CD4-positive, alpha-beta memory T cell (primary cell): Measurements from ENCODE around the gene PGBD5. TPM values are rescaled to one million over a fixed set of nuclear protein-coding genes. Genes with fewer than 3 reads are reported as not detected.
A peak's percentile ranks its signal among the peaks of the same experiment; 100 is the strongest.

Experiments
- CTCF ChIA-PET: fragments of 350-600 bp; sonication (Branson Sonifier 250); formaldehyde crosslinking; loops from one replicate; lab custom pipeline; 2021; ENCODE audit warnings: inconsistent platforms; ENCODE audit not compliant: partially characterized antibody; lab: Charles Lee
- POLR2A ChIA-PET: fragments of 350-600 bp; sonication (Branson Sonifier 250); formaldehyde crosslinking; loops from one replicate; lab custom pipeline; 2021; ENCODE audit not compliant: partially characterized antibody; lab: Charles Lee
- DNase-seq, 5 donors: peaks; one replicate each; pipeline versions ENCODE4 v3.0.0 to v3.0.0-alpha.2; 2020 to 2022; ENCODE audit warnings: mixed read lengths in 1 of 5
- H3K27ac ChIP-seq: one replicate; pipeline ENCODE4 v1.7.0; 2013; ENCODE audit warnings: low read depth, low read length
- H3K27me3 ChIP-seq: 2 replicates; pipeline ENCODE4 v1.7.0; 2013; ENCODE audit warnings: mild to moderate bottlenecking, low read length, moderate library complexity; ENCODE audit not compliant: insufficient read depth
- H3K36me3 ChIP-seq: 2 replicates; pipeline ENCODE4 v1.7.0; 2013; ENCODE audit warnings: mild to moderate bottlenecking, low read length, moderate library complexity; ENCODE audit not compliant: insufficient read depth
- H3K4me1 ChIP-seq: 2 replicates; pipeline ENCODE4 v1.7.0; 2013; ENCODE audit warnings: mild to moderate bottlenecking, low read length, moderate library complexity; ENCODE audit not compliant: insufficient read depth
- H3K4me3 ChIP-seq, 2 donors: one replicate each; pipeline ENCODE4 v1.7.0; 2013; ENCODE audit warnings: low read length in 2 of 2, mild to moderate bottlenecking in 1 of 2
- H3K9me3 ChIP-seq, 2 donors: one replicate each; pipeline ENCODE4 v1.7.0; 2013; ENCODE audit warnings: low read length in 2 of 2, control low read depth in 1 of 2; ENCODE audit not compliant: control insufficient read depth in 1 of 2
- H3K27ac Mint-ChIP-seq, 7 donors: one replicate each; pipeline ENCODE4 v1.8.0; 2020 to 2021; ENCODE audit warnings: mixed read lengths in 7 of 7, mild to moderate bottlenecking in 6 of 7, inconsistent platforms in 3 of 7, moderate library complexity in 3 of 7
- H3K27me3 Mint-ChIP-seq, 2 donors: one replicate each; pipeline ENCODE4 v1.8.0; 2020 to 2021; ENCODE audit warnings: mixed read lengths in 2 of 2
- H3K36me3 Mint-ChIP-seq, 2 donors: one replicate each; pipeline ENCODE4 v1.8.0; 2020 to 2021; ENCODE audit warnings: mixed read lengths in 2 of 2, inconsistent platforms in 1 of 2, mild to moderate bottlenecking in 1 of 2
- H3K4me1 Mint-ChIP-seq, 4 donors: one replicate each; pipeline ENCODE4 v1.8.0; 2020 to 2021; ENCODE audit warnings: mixed read lengths in 4 of 4, mild to moderate bottlenecking in 1 of 4
- H3K4me3 Mint-ChIP-seq, 8 donors: one replicate each; pipeline ENCODE4 v1.8.0; 2020 to 2021; ENCODE audit warnings: mixed read lengths in 8 of 8, mild to moderate bottlenecking in 7 of 8, moderate library complexity in 6 of 8, inconsistent platforms in 3 of 8
- H3K9me3 Mint-ChIP-seq, 8 donors: one replicate each; pipeline ENCODE4 v1.8.0; 2020 to 2021; ENCODE audit warnings: mixed read lengths in 8 of 8, mild to moderate bottlenecking in 5 of 8, inconsistent platforms in 3 of 8, moderate library complexity in 1 of 8
- intact Hi-C: fragments of 100-400 bp; cut with micrococcal nuclease; formaldehyde crosslinking; loops from one replicate; pipeline ENCODE4 v1.15.1; 2023
- polyA plus RNA-seq, 2 donors: library from polyadenylated mRNA; unstranded; fragments of 300-500 nt; fragmentation: Illumina TruSeq; gene quantifications; one replicate each; pipeline ENCODE4 v1.2.3, GENCODE V29; 2021
- total RNA-seq, 2 experiments: library from RNA; stranded (reverse); gene quantifications; one replicate each; pipeline ENCODE4 v1.2.3, GENCODE V29; 2021

PGBD5 gene
- total and polyA plus RNA-seq, 4 experiments from 2014 or later: not detected

GRCh38 chr1:230312676-230313075 lies 113.5 kb downstream of the PGBD5 start:
- H3K27me3 Mint-ChIP-seq: peaks cover 4 to 7% of the 10 kb centered on the region in 2 donors
- H3K36me3 Mint-ChIP-seq: no peaks in the 10 kb centered on the region
- Histone ChIP-seq H3K27me3 (no peaks in the 10 kb centered on the region), H3K27ac (no peak overlapping the region), H3K4me1 (peaks cover 3% of the 10 kb centered on the region), H3K36me3 (no peaks in the 10 kb centered on the region), H3K4me3 (no peak overlapping the region), H3K9me3 (no peaks in the 10 kb centered on the region)
- no peak overlapping the region for H3K27ac Mint-ChIP-seq
- peaks cover 0 to 4% (median 0%) of the 10 kb centered on the region in 8 donors for H3K9me3 Mint-ChIP-seq
- intact Hi-C loops: no loop called here
- peaks cover 0 to 3% (median 1%) of the 10 kb centered on the region in 4 donors for H3K4me1 Mint-ChIP-seq
- no peak for DNase-seq
- CTCF ChIA-PET: interaction anchor here (0.7 to 6.6 kb wide), 4 partner anchors 597 to 1056 kb away, joined by 3 to 62 read pairs (median 4); no protein-coding TSS in a partner anchor
- POLR2A ChIA-PET: no interaction called here
- H3K4me3 Mint-ChIP-seq: no peak overlapping the region

GRCh38 chr1:230310381-230311163 lies 115.6 kb downstream of the PGBD5 start:
- no peaks in the 10 kb centered on the region for H3K36me3 Mint-ChIP-seq
- no peak overlapping the region for H3K4me3 Mint-ChIP-seq
- Histone ChIP-seq H3K27ac (no peak overlapping the region), H3K36me3 (no peaks in the 10 kb centered on the region), H3K4me3 (no peak overlapping the region), H3K27me3 (no peaks in the 10 kb centered on the region), H3K9me3 (no peaks in the 10 kb centered on the region), H3K4me1 (peaks cover 3% of the 10 kb centered on the region)
- peak; percentile 51 to 60 (median 57) for DNase-seq
- H3K9me3 Mint-ChIP-seq: peaks cover 0 to 4% (median 0%) of the 10 kb centered on the region in 8 donors
- peaks cover 4 to 7% of the 10 kb centered on the region in 2 donors for H3K27me3 Mint-ChIP-seq
- H3K27ac Mint-ChIP-seq: no peak overlapping the region
- POLR2A ChIA-PET: no interaction called here
- intact Hi-C loops: loop anchor here (1.0 kb wide), 2 partner anchors 595 to 649 kb away; no protein-coding TSS in a partner anchor
- H3K4me1 Mint-ChIP-seq: peaks cover 0 to 6% (median 1%) of the 10 kb centered on the region in 4 donors
- CTCF ChIA-PET: interaction anchor here (0.8 to 6.6 kb wide), 7 partner anchors 595 to 1646 kb away, joined by 3 to 62 read pairs (median 5); no protein-coding TSS in a partner anchor

DNA sequence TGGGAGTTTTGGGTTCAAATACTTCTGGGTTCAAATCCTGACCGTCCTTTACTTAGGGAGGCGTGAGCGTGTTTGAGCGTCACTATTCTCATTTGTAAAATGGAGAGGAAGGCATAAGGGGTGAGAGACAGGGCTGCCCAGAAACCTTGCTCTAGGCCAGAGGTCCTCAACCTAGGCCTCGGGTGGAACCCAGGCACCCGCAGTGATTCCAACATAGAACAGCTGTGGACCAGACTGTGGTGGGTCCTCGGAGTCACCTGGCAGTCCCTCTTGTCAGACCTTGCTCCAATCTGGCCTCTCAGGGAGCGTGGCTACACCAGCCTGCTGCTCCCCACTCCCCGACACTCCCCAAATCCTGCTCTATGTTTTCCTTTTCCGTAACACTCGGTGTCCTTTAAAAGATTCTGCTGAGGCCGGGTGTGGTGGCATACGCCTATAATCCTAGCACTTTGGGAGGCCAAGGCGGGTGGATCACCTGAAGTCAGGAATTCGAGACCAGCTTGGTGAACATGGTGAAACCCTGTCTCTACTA lies 116.4 kb downstream of the PGBD5 start:
- no peak overlapping the region for H3K4me3 ChIP-seq
- H3K9me3 ChIP-seq: no peaks in the 10 kb centered on the region
- H3K27ac ChIP-seq: no peak overlapping the region
- no peaks in the 10 kb centered on the region for H3K27me3 ChIP-seq
- H3K4me3 Mint-ChIP-seq: no peak overlapping the region
- no peak for DNase-seq
- H3K36me3 Mint-ChIP-seq: no peaks in the 10 kb centered on the region
- H3K4me1 ChIP-seq: peaks cover 3% of the 10 kb centered on the region
- H3K4me1 Mint-ChIP-seq: peaks cover 0 to 6% (median 1%) of the 10 kb centered on the region in 4 donors
- H3K27ac Mint-ChIP-seq: no peak overlapping the region
- ChIA-PET CTCF (interaction anchor here (0.8 to 6.6 kb wide), 6 partner anchors 594 to 1645 kb away, joined by 3 to 62 read pairs (median 5); no protein-coding TSS in a partner anchor), POLR2A (no interaction called here)
- peaks cover 0 to 4% (median 0%) of the 10 kb centered on the region in 8 donors for H3K9me3 Mint-ChIP-seq
- no peaks in the 10 kb centered on the region for H3K36me3 ChIP-seq
- peaks cover 4 to 7% of the 10 kb centered on the region in 2 donors for H3K27me3 Mint-ChIP-seq
- intact Hi-C loops: loop anchor here (1.0 kb wide), 2 partner anchors 594 to 648 kb away; no protein-coding TSS in a partner anchor

GRCh38 chr1:230308821-230309220 lies 117.3 kb downstream of the PGBD5 start:
- H3K27me3 ChIP-seq: no peaks in the 10 kb centered on the region
- no peaks in the 10 kb centered on the region for H3K36me3 ChIP-seq
- peaks cover 0 to 4% (median 0%) of the 10 kb centered on the region in 8 donors for H3K9me3 Mint-ChIP-seq
- no peaks in the 10 kb centered on the region for H3K36me3 Mint-ChIP-seq
- intact Hi-C loops: no loop called here
- H3K4me1 Mint-ChIP-seq: peaks cover 0 to 6% (median 1%) of the 10 kb centered on the region in 4 donors
- H3K4me1 ChIP-seq: peaks cover 3% of the 10 kb centered on the region
- no peak overlapping the region for H3K27ac ChIP-seq
- CTCF ChIA-PET: interaction anchor here (0.9 to 6.6 kb wide), 4 partner anchors 593 to 1644 kb away, joined by 3 to 62 read pairs (median 10); no protein-coding TSS in a partner anchor
- DNase-seq: no peak
- H3K27me3 Mint-ChIP-seq: peaks cover 4 to 7% of the 10 kb centered on the region in 2 donors
- H3K9me3 ChIP-seq: no peaks in the 10 kb centered on the region
- POLR2A ChIA-PET: no interaction called here
- H3K4me3 ChIP-seq: no peak overlapping the region
- H3K27ac Mint-ChIP-seq: no peak overlapping the region
- H3K4me3 Mint-ChIP-seq: no peak overlapping the region

- peaks cover 0 to 2% (median 0%) of the 10 kb centered on the region in 8 donors for H3K9me3 Mint-ChIP-seq
These were observed 118.1 kb downstream of the PGBD5 start for GRCh38 chr1:230308039-230308438.

GRCh38 chr1:230307213-230307612 lies 118.9 kb downstream of the PGBD5 start:
- Mint-ChIP-seq H3K4me1 (peaks cover 0 to 6% (median 1%) of the 10 kb centered on the region in 4 donors), H3K36me3 (no peaks in the 10 kb centered on the region), H3K4me3 (no peak overlapping the region), H3K9me3 (no peaks in the 10 kb centered on the region), H3K27ac (peak overlapping the region in 2 of 7 donors; percentile 20 to 44), H3K27me3 (peaks cover 4% of the 10 kb centered on the region in 2 donors)
- Histone ChIP-seq H3K36me3 (no peaks in the 10 kb centered on the region), H3K27me3 (no peaks in the 10 kb centered on the region), H3K4me3 (no peak overlapping the region), H3K27ac (no peak overlapping the region), H3K9me3 (no peaks in the 10 kb centered on the region), H3K4me1 (peaks cover 3% of the 10 kb centered on the region)
- ChIA-PET CTCF (interaction anchor here (1.6 to 6.6 kb wide), 3 partner anchors 591 to 645 kb away, joined by 4 to 62 read pairs (median 25); no protein-coding TSS in a partner anchor), POLR2A (no interaction called here)
- DNase-seq: no peak
- intact Hi-C loops: no loop called here

More at GRCh38 chr1:230308039-230308438, 118.1 kb downstream of the PGBD5 start:
- Mint-ChIP-seq H3K27me3 (peaks cover 4 to 6% of the 10 kb centered on the region in 2 donors), H3K4me1 (peaks cover 0 to 6% (median 1%) of the 10 kb centered on the region in 4 donors), H3K27ac (no peak overlapping the region), H3K4me3 (no peak overlapping the region), H3K36me3 (no peaks in the 10 kb centered on the region)
- DNase-seq: no peak
- intact Hi-C loops: no loop called here
- H3K27ac ChIP-seq: no peak overlapping the region
- peaks cover 3% of the 10 kb centered on the region for H3K4me1 ChIP-seq
- no peaks in the 10 kb centered on the region for H3K9me3 ChIP-seq
- H3K36me3 ChIP-seq: no peaks in the 10 kb centered on the region
- H3K4me3 ChIP-seq: no peak overlapping the region
- ChIA-PET POLR2A (no interaction called here), CTCF (interaction anchor here (1.6 to 6.6 kb wide), 2 partner anchors 592 to 646 kb away, joined by 4 to 62 read pairs; no protein-coding TSS in a partner anchor)
- H3K27me3 ChIP-seq: no peaks in the 10 kb centered on the region

DNA sequence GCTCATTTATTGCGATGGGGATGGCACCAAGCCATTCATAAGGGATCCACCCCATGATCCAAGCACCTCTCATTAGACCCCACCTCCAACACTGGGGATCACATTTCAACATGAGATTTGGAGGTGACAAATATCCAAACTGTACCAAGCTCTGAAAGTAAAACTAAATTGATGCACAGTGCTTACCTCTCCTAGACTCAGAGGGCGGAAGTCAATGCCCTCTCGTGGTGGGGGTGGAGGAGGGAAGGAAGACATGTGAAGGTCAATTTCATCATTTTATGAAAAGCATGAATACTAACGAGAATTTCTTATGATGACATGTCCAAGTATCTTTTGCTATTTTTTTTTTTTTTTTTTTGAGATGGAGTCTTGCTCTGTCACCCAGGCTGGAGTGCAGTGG lies 120.0 kb downstream of the PGBD5 start:
- Histone ChIP-seq H3K4me1 (peaks cover 3% of the 10 kb centered on the region), H3K27ac (no peak overlapping the region), H3K36me3 (no peaks in the 10 kb centered on the region), H3K27me3 (no peaks in the 10 kb centered on the region), H3K9me3 (no peaks in the 10 kb centered on the region), H3K4me3 (no peak overlapping the region)
- Mint-ChIP-seq H3K36me3 (no peaks in the 10 kb centered on the region), H3K4me3 (no peak overlapping the region), H3K27me3 (peaks cover 1 to 4% of the 10 kb centered on the region in 2 donors), H3K9me3 (no peaks in the 10 kb centered on the region), H3K27ac (peak overlapping the region in 1 of 7 donors; percentile 16), H3K4me1 (peaks cover 0 to 6% (median 1%) of the 10 kb centered on the region in 4 donors)
- POLR2A ChIA-PET: no interaction called here
- CTCF ChIA-PET: interaction anchor here (0.7 to 5.1 kb wide), 5 partner anchors 12 to 646 kb away, joined by 3 to 25 read pairs (median 3); no protein-coding TSS in a partner anchor
- DNase-seq: no peak
- intact Hi-C loops: no loop called here
